ENCODE measurements around the gene RAB22A. TPM values are rescaled to one million over a fixed set of nuclear protein-coding genes. Genes with fewer than 3 reads are reported as not detected.

RAB22A gene
- polyA plus RNA-seq, 1 experiment: 14.9 TPM

- Histone ChIP-seq H3K9me3 (ENCODE audit: control insufficient read depth, insufficient read depth, low read length) (no peaks in the 10 kb centered on the region), H3K4me3 (ENCODE audit: low read depth, low read length) (no peak overlapping the region), H3K27ac (ENCODE audit: low read depth, low read length) (no peak overlapping the region), H3K27me3 (ENCODE audit: control insufficient read depth, insufficient read depth, low read length) (no peaks in the 10 kb centered on the region)
- POLR2A ChIA-PET: no interaction called here
- TF ChIP-seq, protein P1, sequence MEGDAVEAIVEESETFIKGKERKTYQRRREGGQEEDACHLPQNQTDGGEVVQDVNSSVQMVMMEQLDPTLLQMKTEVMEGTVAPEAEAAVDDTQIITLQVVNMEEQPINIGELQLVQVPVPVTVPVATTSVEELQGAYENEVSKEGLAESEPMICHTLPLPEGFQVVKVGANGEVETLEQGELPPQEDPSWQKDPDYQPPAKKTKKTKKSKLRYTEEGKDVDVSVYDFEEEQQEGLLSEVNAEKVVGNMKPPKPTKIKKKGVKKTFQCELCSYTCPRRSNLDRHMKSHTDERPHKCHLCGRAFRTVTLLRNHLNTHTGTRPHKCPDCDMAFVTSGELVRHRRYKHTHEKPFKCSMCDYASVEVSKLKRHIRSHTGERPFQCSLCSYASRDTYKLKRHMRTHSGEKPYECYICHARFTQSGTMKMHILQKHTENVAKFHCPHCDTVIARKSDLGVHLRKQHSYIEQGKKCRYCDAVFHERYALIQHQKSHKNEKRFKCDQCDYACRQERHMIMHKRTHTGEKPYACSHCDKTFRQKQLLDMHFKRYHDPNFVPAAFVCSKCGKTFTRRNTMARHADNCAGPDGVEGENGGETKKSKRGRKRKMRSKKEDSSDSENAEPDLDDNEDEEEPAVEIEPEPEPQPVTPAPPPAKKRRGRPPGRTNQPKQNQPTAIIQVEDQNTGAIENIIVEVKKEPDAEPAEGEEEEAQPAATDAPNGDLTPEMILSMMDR (IDR thresholded peaks at IDR 0.05; ENCODE audit: low read depth, low read length): no peak
- DNase-seq (ENCODE audit: low read depth, low spot score): no peak
- CTCF ChIA-PET: interaction anchor here (0.7 kb wide), 1 partner anchor 8 kb away, joined by 4 read pairs; the partner anchor contains the start of gene VAPB
These were observed 87.9 kb downstream of the RAB22A start for GRCh38 chr20:58397429-58397828.

DNA sequence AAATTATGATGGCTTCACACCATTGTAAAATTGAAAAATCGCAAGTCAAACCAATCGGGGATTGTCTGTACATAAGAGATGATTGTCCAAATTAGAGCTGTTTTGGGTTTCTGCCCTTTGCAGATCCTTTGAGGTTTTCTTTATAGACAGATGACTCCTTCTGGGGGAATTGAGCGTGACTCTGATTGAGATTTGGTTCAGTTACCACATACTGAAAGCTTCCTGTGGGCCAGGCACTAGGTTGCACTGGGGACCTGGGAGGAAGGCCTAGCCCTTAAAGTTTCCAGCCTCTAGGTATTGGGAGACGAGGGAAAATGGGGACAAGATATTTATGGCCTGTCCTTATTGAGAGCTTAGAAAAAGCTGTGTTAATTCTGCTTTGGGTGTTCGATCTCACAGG lies 88.7 kb downstream of the RAB22A start:
- H3K27ac ChIP-seq (ENCODE audit: low read depth, low read length): no peak overlapping the region
- no peaks in the 10 kb centered on the region for H3K9me3 ChIP-seq (ENCODE audit: control insufficient read depth, insufficient read depth, low read length)
- H3K27me3 ChIP-seq (ENCODE audit: control insufficient read depth, insufficient read depth, low read length): no peaks in the 10 kb centered on the region
- POLR2A ChIA-PET: no interaction called here
- H3K4me3 ChIP-seq (ENCODE audit: low read depth, low read length): no peak overlapping the region
- TF ChIP-seq, protein P1 (IDR thresholded peaks at IDR 0.05; ENCODE audit: low read depth, low read length): no peak
- CTCF ChIA-PET: no interaction called here
- no peak for DNase-seq (ENCODE audit: low read depth, low spot score)

DNA sequence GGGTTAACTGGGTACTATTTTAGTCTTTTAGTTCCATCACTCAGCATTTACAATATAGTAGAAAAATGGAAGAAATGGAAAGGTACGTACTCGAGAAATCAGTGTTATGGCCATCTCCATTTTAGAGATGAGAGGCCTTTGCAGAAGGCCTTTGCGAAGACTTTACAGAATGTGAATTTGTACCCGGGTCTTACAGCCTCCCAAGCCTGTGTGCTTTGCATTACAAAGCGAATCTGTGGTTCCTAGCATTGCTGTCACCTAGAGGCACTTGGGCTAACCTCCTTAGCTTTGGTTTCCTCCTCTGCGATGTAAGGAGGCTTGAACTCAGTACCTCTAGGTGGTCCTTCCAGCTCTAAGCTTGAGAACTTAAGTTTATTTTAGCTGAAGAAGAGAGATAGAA lies 90.4 kb downstream of the RAB22A start:
- POLR2A ChIA-PET: no interaction called here
- Histone ChIP-seq H3K27ac (ENCODE audit: low read depth, low read length) (no peak overlapping the region), H3K27me3 (ENCODE audit: control insufficient read depth, insufficient read depth, low read length) (no peaks in the 10 kb centered on the region), H3K4me3 (ENCODE audit: low read depth, low read length) (no peak overlapping the region), H3K9me3 (ENCODE audit: control insufficient read depth, insufficient read depth, low read length) (no peaks in the 10 kb centered on the region)
- TF ChIP-seq, protein P1 (IDR thresholded peaks at IDR 0.05; ENCODE audit: low read depth, low read length): no peak
- CTCF ChIA-PET: interaction anchor here (0.7 kb wide), 1 partner anchor 23 kb away, joined by 5 read pairs; no protein-coding TSS in a partner anchor
- DNase-seq (ENCODE audit: low read depth, low spot score): no peak

DNA sequence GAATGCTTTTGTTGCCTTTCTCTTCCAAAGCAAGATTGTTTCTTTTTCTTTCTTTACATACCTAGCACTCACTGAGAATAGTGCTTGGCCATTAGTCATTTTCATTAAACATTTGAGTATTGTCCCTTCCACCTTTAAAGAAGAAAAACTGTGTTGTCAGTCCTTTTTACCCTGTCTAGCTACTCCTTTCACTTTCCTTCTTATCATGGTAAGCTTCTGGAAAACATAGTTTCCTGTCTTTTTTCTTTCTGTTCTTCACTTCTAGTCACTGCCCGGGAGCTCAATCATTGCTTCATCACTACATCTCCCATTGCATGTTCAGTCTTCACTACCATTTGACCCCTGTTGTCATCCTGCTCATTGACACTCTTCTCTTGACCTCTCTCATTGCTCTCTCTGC lies 91.6 kb downstream of the RAB22A start:
- H3K4me3 ChIP-seq (ENCODE audit: low read depth, low read length): no peak overlapping the region
- H3K27ac ChIP-seq (ENCODE audit: low read depth, low read length): no peak overlapping the region
- TF ChIP-seq, protein P1 (IDR thresholded peaks at IDR 0.05; ENCODE audit: low read depth, low read length): no peak
- no peak for DNase-seq (ENCODE audit: low read depth, low spot score)
- POLR2A ChIA-PET: no interaction called here
- H3K9me3 ChIP-seq (ENCODE audit: control insufficient read depth, insufficient read depth, low read length): no peaks in the 10 kb centered on the region
- CTCF ChIA-PET: no interaction called here
- no peaks in the 10 kb centered on the region for H3K27me3 ChIP-seq (ENCODE audit: control insufficient read depth, insufficient read depth, low read length)

DNA sequence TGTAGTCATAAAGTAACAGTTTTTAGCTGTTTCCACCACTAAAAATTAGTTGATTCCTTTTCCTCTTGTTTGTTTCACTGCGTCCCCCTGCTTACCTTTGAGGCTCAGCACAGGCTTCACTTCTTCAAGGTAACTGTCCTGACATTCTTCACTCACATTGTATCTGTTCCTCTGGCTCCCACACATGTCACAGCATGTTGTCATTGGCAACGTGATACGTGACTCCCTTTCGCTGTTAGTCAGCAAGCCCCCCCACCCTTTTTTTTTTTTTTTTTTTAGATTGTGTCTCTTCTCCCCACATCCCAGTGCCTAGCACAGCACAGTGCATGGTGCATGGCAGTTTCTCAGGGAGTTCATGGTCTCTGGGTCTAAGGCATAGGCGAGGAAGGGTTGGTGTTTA lies 92.8 kb downstream of the RAB22A start:
- Histone ChIP-seq H3K27me3 (ENCODE audit: control insufficient read depth, insufficient read depth, low read length) (no peaks in the 10 kb centered on the region), H3K27ac (ENCODE audit: low read depth, low read length) (no peak overlapping the region), H3K9me3 (ENCODE audit: control insufficient read depth, insufficient read depth, low read length) (no peaks in the 10 kb centered on the region), H3K4me3 (ENCODE audit: low read depth, low read length) (no peak overlapping the region)
- ChIA-PET POLR2A (no interaction called here), CTCF (no interaction called here)
- TF ChIP-seq, protein P1 (IDR thresholded peaks at IDR 0.05; ENCODE audit: low read depth, low read length): no peak
- DNase-seq (ENCODE audit: low read depth, low spot score): no peak
